HG03280 (cell line): ENCODE results near the gene DLGAP1.
"Not testable (repeated sequence)": the region's sequence is repeated elsewhere in the genome, so short reads cannot be mapped to it uniquely, and the experiment has no call there.

Experiments
- ATAC-seq: cut with Tn5 transposase; IDR thresholded peaks from one replicate; pipeline ENCODE4 v1.9.1; 2021; ENCODE audit warnings: mild to moderate bottlenecking, moderate library complexity; ENCODE audit not compliant: unreplicated experiment

The DLGAP1 gene

GRCh38 chr18:4293337-4293736 lies 161.8 kb downstream of the DLGAP1 start:
- no peak for ATAC-seq

- no peak for ATAC-seq
Measured at GRCh38 chr18:4292696-4293095, 162.4 kb downstream of the DLGAP1 start.

- ATAC-seq: not testable (repeated sequence)
Measured at GRCh38 chr18:4287340-4287739, 167.8 kb downstream of the DLGAP1 start.

- no peak for ATAC-seq
Measured at GRCh38 chr18:4286256-4286655, 168.9 kb downstream of the DLGAP1 start.

- ATAC-seq: no peak
Measured at GRCh38 chr18:4285525-4285924, 169.6 kb downstream of the DLGAP1 start.

- ATAC-seq: no peak
Measured at GRCh38 chr18:4284528-4284927, 170.6 kb downstream of the DLGAP1 start.

- no peak for ATAC-seq
Measured at GRCh38 chr18:4283746-4284291, 171.3 kb downstream of the DLGAP1 start.

- ATAC-seq: no peak
Measured at GRCh38 chr18:4282954-4283353, 172.2 kb downstream of the DLGAP1 start.

- peak; percentile 85 for ATAC-seq
Measured at GRCh38 chr18:4276953-4277585, 178.0 kb downstream of the DLGAP1 start.

GRCh38 chr18:4271952-4272351 lies 183.2 kb downstream of the DLGAP1 start:
- no peak for ATAC-seq

GRCh38 chr18:4270988-4271387 lies 184.1 kb downstream of the DLGAP1 start:
- ATAC-seq: no peak

- ATAC-seq: no peak
Measured at GRCh38 chr18:4270016-4270415, 185.1 kb downstream of the DLGAP1 start.

- ATAC-seq: no peak
Measured at GRCh38 chr18:4267641-4268040, 187.5 kb downstream of the DLGAP1 start.

GRCh38 chr18:4264347-4264791 lies 190.7 kb downstream of the DLGAP1 start:
- ATAC-seq: no peak

- ATAC-seq: no peak
Measured at GRCh38 chr18:4260107-4260506, 195.0 kb downstream of the DLGAP1 start.

- no peak for ATAC-seq
Measured at GRCh38 chr18:4256766-4257417, 198.2 kb downstream of the DLGAP1 start.

GRCh38 chr18:4254840-4255239 lies 200.3 kb downstream of the DLGAP1 start:
- no peak for ATAC-seq

GRCh38 chr18:4252829-4253228 lies 202.3 kb downstream of the DLGAP1 start:
- no peak for ATAC-seq

GRCh38 chr18:4251873-4252272 lies 203.2 kb downstream of the DLGAP1 start:
- ATAC-seq: no peak

GRCh38 chr18:4251206-4251605 lies 203.9 kb downstream of the DLGAP1 start:
- ATAC-seq: no peak

GRCh38 chr18:4250141-4250540 lies 205.0 kb downstream of the DLGAP1 start:
- ATAC-seq: no peak

- no peak for ATAC-seq
Measured at GRCh38 chr18:4248686-4249085, 206.4 kb downstream of the DLGAP1 start.
